ENCODE data around the gene STK17A. TPM values are rescaled to one million over a fixed set of nuclear protein-coding genes. Genes with fewer than 3 reads are reported as not detected.
"Not testable (repeated sequence)": the region's sequence is repeated elsewhere in the genome, so short reads cannot be mapped to it uniquely, and the experiment has no call there.

The STK17A gene
- total and polyA plus RNA-seq, 5 donors from 2014 or later: 104 to 139 (median 110) TPM

DNA sequence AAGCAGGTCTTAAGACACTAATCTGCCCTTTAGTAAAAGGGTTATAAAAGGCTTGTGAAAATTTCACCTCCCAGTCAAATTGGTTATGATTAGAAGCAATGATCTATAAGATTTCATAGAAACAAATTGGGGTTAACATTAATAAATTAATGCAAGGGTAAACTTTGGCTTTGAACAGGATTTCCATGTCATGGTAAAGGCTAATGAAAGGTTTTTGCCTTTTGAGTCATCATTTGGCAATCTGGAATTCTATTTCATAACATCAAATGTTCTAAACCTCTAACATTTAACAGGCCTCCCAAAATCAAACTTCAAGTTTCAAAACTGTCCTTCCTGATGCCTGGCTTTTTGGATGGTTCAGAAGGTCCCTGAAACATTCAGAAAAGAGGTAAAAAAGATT, 84.0 kb downstream of the STK17A start:
- Histone ChIP-seq H3K36me3 (ENCODE audit: control insufficient read depth, insufficient read depth, low read length) (no peaks in the 10 kb centered on the region), H3K9me3 (ENCODE audit: control insufficient read depth in 2 of 2, low read length in 2 of 2) (no peaks in the 10 kb centered on the region), H3K27me3 (ENCODE audit: control insufficient read depth, insufficient read depth, low read length) (no peaks in the 10 kb centered on the region), H3K27ac (ENCODE audit: insufficient read depth, low read length, poor library complexity, severe bottlenecking) (no peak overlapping the region), H3K4me1 (ENCODE audit: control insufficient read depth, insufficient read depth, low read length, poor library complexity, severe bottlenecking) (peaks cover 13% of the 10 kb centered on the region), H3K4me3 (ENCODE audit: low read depth, low read length) (no peak overlapping the region)
- Mint-ChIP-seq H3K27me3 (no peaks in the 10 kb centered on the region), H3K4me1 (peaks cover 41 to 85% (median 54%) of the 10 kb centered on the region in 4 donors), H3K36me3 (peaks cover 21% of the 10 kb centered on the region), H3K4me3 (peak overlapping the region in 1 of 4 donors; percentile 49), H3K9me3 (peaks cover 0 to 6% (median 1%) of the 10 kb centered on the region in 7 donors), H3K27ac (peak overlapping the region in 1 of 3 donors; percentile 17)
- no peak for ATAC-seq (ENCODE audit: low read depth in 2 of 2)
- no peak for DNase-seq

GRCh38 chr7:43668035-43668434, 85.1 kb downstream of the STK17A start:
- H3K4me1 ChIP-seq (ENCODE audit: control insufficient read depth, insufficient read depth, low read length, poor library complexity, severe bottlenecking): peaks cover 16% of the 10 kb centered on the region
- H3K27me3 Mint-ChIP-seq: no peaks in the 10 kb centered on the region
- no peak overlapping the region for H3K4me3 ChIP-seq (ENCODE audit: low read depth, low read length)
- H3K9me3 ChIP-seq (ENCODE audit: control insufficient read depth in 2 of 2, low read length in 2 of 2): no peaks in the 10 kb centered on the region
- no peak overlapping the region for H3K4me3 Mint-ChIP-seq
- H3K9me3 Mint-ChIP-seq: peaks cover 0 to 6% (median 1%) of the 10 kb centered on the region in 7 donors
- peak overlapping the region in 2 of 3 donors; percentile 78 to 88 for H3K27ac Mint-ChIP-seq
- no peak overlapping the region for H3K27ac ChIP-seq (ENCODE audit: insufficient read depth, low read length, poor library complexity, severe bottlenecking)
- no peak for ATAC-seq (ENCODE audit: low read depth in 2 of 2)
- no peaks in the 10 kb centered on the region for H3K36me3 ChIP-seq (ENCODE audit: control insufficient read depth, insufficient read depth, low read length)
- peaks cover 23% of the 10 kb centered on the region for H3K36me3 Mint-ChIP-seq
- DNase-seq: no peak
- no peaks in the 10 kb centered on the region for H3K27me3 ChIP-seq (ENCODE audit: control insufficient read depth, insufficient read depth, low read length)
- peaks cover 46 to 93% (median 60%) of the 10 kb centered on the region in 4 donors for H3K4me1 Mint-ChIP-seq

GRCh38 chr7:43669286-43670081, 86.6 kb downstream of the STK17A start:
- H3K27ac ChIP-seq (ENCODE audit: insufficient read depth, low read length, poor library complexity, severe bottlenecking): peak overlapping the region; percentile 78
- peak; percentile 79 to 80 for ATAC-seq (ENCODE audit: low read depth in 2 of 2)
- peaks cover 20% of the 10 kb centered on the region for H3K4me1 ChIP-seq (ENCODE audit: control insufficient read depth, insufficient read depth, low read length, poor library complexity, severe bottlenecking)
- Mint-ChIP-seq H3K4me1 (peaks cover 59 to 94% (median 72%) of the 10 kb centered on the region in 4 donors), H3K4me3 (peak overlapping the region; percentile 62 to 95 (median 85)), H3K9me3 (peaks cover 0 to 10% (median 1%) of the 10 kb centered on the region in 7 donors), H3K27ac (peak overlapping the region; percentile 78 to 89 (median 88)), H3K27me3 (no peaks in the 10 kb centered on the region), H3K36me3 (peaks cover 24% of the 10 kb centered on the region)
- no peaks in the 10 kb centered on the region for H3K9me3 ChIP-seq (ENCODE audit: control insufficient read depth in 2 of 2, low read length in 2 of 2)
- H3K4me3 ChIP-seq (ENCODE audit: low read depth, low read length): peak overlapping the region; percentile 77
- H3K36me3 ChIP-seq (ENCODE audit: control insufficient read depth, insufficient read depth, low read length): no peaks in the 10 kb centered on the region
- no peaks in the 10 kb centered on the region for H3K27me3 ChIP-seq (ENCODE audit: control insufficient read depth, insufficient read depth, low read length)
- peak; percentile 74 to 77 (median 74) for DNase-seq

- peaks cover 46 to 90% (median 63%) of the 10 kb centered on the region in 4 donors for H3K4me1 Mint-ChIP-seq
- Histone ChIP-seq H3K4me1 (ENCODE audit: control insufficient read depth, insufficient read depth, low read length, poor library complexity, severe bottlenecking) (peaks cover 20% of the 10 kb centered on the region), H3K27me3 (ENCODE audit: control insufficient read depth, insufficient read depth, low read length) (no peaks in the 10 kb centered on the region), H3K4me3 (ENCODE audit: low read depth, low read length) (no peak overlapping the region), H3K27ac (ENCODE audit: insufficient read depth, low read length, poor library complexity, severe bottlenecking) (no peak overlapping the region), H3K9me3 (ENCODE audit: control insufficient read depth in 2 of 2, low read length in 2 of 2) (no peaks in the 10 kb centered on the region), H3K36me3 (ENCODE audit: control insufficient read depth, insufficient read depth, low read length) (no peaks in the 10 kb centered on the region)
- H3K27ac Mint-ChIP-seq: peak overlapping the region in 1 of 3 donors; percentile 78
- peak overlapping the region in 1 of 4 donors; percentile 56 for H3K4me3 Mint-ChIP-seq
- peaks cover 0 to 8% (median 4%) of the 10 kb centered on the region in 7 donors for H3K9me3 Mint-ChIP-seq
- no peaks in the 10 kb centered on the region for H3K27me3 Mint-ChIP-seq
- peaks cover 26% of the 10 kb centered on the region for H3K36me3 Mint-ChIP-seq
- no peak for DNase-seq
- ATAC-seq (ENCODE audit: low read depth in 2 of 2): no peak
Measured at GRCh38 chr7:43671521-43671920, 88.6 kb downstream of the STK17A start.

DNA sequence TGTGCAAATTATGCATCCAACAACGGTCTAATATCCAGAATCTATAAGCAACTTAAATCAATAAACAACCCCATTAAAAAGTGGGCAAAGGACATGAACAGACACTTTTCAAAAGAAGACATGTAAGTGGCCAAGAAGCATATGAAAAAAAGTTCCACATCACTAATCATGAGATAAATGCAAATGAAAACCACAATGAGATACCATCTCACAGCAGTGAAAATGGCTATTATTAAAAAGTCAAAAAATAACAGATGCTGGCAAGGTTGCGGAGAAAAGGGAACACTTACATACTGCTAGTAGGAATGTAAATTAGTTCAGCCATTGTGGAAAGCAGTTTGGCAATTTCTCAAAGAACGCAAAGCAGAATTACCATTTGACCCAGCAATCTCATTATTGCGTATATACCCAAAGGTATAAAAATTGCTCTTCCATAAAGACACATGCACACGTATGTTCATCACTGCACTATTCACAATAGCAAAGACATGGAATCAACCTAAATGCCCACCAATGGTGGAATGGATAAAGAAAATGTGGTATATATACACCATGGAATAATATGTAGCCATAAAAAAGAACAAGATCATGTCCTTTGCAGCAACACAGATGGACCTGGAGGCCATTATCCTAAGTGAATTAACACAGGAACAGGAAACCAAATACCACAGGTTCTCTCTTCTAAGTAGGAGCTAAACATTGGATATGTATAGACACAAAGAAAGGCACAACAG, 90.5 kb downstream of the STK17A start:
- Mint-ChIP-seq H3K4me3 (peak overlapping the region in 1 of 4 donors; percentile 56), H3K4me1 (peaks cover 43 to 89% (median 65%) of the 10 kb centered on the region in 4 donors), H3K36me3 (peaks cover 23% of the 10 kb centered on the region)
- not testable (repeated sequence) for H3K9me3 Mint-ChIP-seq; DNase-seq; H3K27me3 ChIP-seq (ENCODE audit: control insufficient read depth, insufficient read depth, low read length); H3K4me3 ChIP-seq (ENCODE audit: low read depth, low read length); H3K9me3 ChIP-seq (ENCODE audit: control insufficient read depth in 2 of 2, low read length in 2 of 2); H3K36me3 ChIP-seq (ENCODE audit: control insufficient read depth, insufficient read depth, low read length); H3K27ac Mint-ChIP-seq; H3K27me3 Mint-ChIP-seq; ATAC-seq (ENCODE audit: low read depth in 2 of 2); H3K27ac ChIP-seq (ENCODE audit: insufficient read depth, low read length, poor library complexity, severe bottlenecking)
- H3K4me1 ChIP-seq (ENCODE audit: control insufficient read depth, insufficient read depth, low read length, poor library complexity, severe bottlenecking): peaks cover 23% of the 10 kb centered on the region

- no peak overlapping the region for H3K4me3 ChIP-seq (ENCODE audit: low read depth, low read length)
- H3K4me1 Mint-ChIP-seq: peaks cover 48 to 88% (median 64%) of the 10 kb centered on the region in 4 donors
- no peak overlapping the region for H3K27ac ChIP-seq (ENCODE audit: insufficient read depth, low read length, poor library complexity, severe bottlenecking)
- ATAC-seq (ENCODE audit: low read depth in 2 of 2): no peak
- H3K36me3 ChIP-seq (ENCODE audit: control insufficient read depth, insufficient read depth, low read length): no peaks in the 10 kb centered on the region
- peaks cover 26% of the 10 kb centered on the region for H3K4me1 ChIP-seq (ENCODE audit: control insufficient read depth, insufficient read depth, low read length, poor library complexity, severe bottlenecking)
- no peaks in the 10 kb centered on the region for H3K27me3 ChIP-seq (ENCODE audit: control insufficient read depth, insufficient read depth, low read length)
- peak overlapping the region; percentile 1 to 76 (median 32) for H3K27ac Mint-ChIP-seq
- H3K36me3 Mint-ChIP-seq: peaks cover 23% of the 10 kb centered on the region
- peak overlapping the region in 1 of 4 donors; percentile 47 for H3K4me3 Mint-ChIP-seq
- DNase-seq: no peak
- H3K9me3 Mint-ChIP-seq: peaks cover 0 to 7% (median 4%) of the 10 kb centered on the region in 7 donors
- no peaks in the 10 kb centered on the region for H3K9me3 ChIP-seq (ENCODE audit: control insufficient read depth in 2 of 2, low read length in 2 of 2)
- H3K27me3 Mint-ChIP-seq: no peaks in the 10 kb centered on the region
Measured at GRCh38 chr7:43674559-43675436, 91.9 kb downstream of the STK17A start.

Data from CD4-positive, CD25-positive, alpha-beta regulatory T cell (primary cell).